RCC 7860 (cell line): ENCODE measurements around the gene TTC7B.
A peak's percentile ranks its signal among the peaks of the same experiment; 100 is the strongest.
"Not testable (repeated sequence)": the region's sequence is repeated elsewhere in the genome, so short reads cannot be mapped to it uniquely, and the experiment has no call there.

ENCODE experiments used
- DNase-seq: peaks from one replicate; pipeline ENCODE4 v3.0.0-alpha.2; 2015; ENCODE audit warnings: low spot score
- FAIRE-seq: peaks from 2 replicates; lab custom pipeline; 2012; peaks lifted over from hg19 to GRCh38; lab: Jason Lieb, UNC

Gene TTC7B

DNA sequence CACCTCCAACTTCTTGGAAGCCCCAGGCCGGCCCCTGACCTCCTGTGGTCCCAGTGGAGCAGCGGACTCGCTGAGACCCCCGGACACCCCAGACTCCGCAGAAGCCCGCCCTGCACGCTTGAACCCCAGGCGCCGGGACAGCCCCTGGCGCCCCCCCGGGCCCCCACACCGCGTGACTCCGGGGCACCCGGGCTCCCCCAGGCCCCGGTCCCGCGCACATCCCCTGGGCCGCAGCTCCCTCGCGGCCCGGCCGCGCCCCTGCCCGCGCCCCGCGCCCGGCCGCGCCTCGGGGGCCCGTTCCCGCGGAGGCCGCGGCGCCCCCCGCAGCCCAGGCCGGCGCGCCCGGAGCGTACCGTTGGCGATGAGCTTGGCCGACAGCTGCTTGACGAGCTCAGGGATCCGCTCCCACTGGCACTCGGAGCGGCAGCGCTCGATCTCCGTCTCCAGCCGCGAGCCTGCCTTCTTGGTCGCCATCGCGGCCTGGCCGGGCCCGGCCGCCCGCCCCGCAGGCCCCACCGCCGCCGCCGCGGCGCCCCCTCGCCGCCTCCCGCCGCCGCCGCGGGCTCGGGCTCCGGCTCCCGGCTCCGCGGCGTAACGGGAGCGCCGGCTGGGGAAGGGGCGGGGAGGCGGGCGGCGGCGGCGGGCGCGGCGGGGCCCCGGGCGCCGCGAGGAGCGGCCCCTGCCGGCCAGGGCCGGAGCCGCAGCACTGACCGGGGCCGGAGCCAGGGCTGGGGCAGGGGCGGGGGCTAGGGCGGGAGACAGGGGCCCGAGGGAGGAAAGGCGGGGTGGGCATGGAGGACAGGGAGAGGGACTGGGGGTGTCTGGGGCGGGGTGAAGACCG is at the start of gene TTC7B:
Gene TTC7B, minus strand, starts transcription at position 609 of the 841 bp plus-strand sequence. Its CDS starts 135 bp downstream, at position 474.
- DNase-seq, result no peak
- no peak for FAIRE-seq

DNA sequence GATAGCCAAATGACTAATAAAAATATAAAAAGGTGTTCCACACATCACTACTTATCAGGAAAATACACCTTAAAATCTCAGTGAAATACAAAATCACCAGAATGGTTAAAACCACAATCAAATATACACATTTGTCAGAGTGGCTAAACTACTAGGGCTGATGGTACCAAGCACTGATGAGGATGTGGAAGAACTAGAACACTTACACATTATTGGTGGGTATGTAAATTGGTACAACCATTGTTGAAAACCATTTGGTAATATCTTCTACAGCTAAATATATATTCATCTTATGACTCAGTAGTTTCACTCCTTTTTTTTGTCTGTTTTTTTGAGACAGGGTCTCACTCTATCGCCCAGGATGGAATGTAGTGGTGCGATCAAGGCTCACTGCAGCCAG is 48.5 kb upstream of the TTC7B start:
- DNase-seq (no peak), FAIRE-seq (no peak)

- FAIRE-seq, result no peak
- DNase-seq, result no peak
Observed at GRCh38 chr14:90858511-90858910, 42.3 kb upstream of the TTC7B start.

GRCh38 chr14:90857866-90858265 is 41.6 kb upstream of the TTC7B start:
- no peak for FAIRE-seq
- DNase-seq, result no peak

DNA sequence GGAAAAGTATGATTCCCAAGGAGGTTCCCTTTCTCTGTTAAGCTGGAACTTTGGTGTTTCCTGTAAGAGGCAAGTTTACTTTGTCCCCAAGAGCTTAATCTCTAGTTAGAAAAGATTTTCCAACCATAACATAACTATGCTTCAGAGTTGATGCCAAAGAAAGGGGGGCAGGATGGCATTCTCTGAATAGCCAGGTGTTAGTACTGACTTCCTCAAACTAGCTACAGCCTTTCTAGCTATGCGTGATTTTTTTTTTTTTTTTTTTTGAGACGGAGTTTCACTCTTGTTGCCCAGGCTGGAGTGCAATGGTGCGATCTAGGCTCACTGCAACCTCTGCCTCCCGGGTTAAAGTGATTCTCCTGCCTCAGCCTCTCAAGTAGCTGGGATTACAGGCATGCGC is 39.9 kb upstream of the TTC7B start:
- not testable (repeated sequence) for DNase-seq, FAIRE-seq

GRCh38 chr14:90853116-90853515 is 36.9 kb upstream of the TTC7B start:
- FAIRE-seq (no peak), DNase-seq (no peak)

DNA sequence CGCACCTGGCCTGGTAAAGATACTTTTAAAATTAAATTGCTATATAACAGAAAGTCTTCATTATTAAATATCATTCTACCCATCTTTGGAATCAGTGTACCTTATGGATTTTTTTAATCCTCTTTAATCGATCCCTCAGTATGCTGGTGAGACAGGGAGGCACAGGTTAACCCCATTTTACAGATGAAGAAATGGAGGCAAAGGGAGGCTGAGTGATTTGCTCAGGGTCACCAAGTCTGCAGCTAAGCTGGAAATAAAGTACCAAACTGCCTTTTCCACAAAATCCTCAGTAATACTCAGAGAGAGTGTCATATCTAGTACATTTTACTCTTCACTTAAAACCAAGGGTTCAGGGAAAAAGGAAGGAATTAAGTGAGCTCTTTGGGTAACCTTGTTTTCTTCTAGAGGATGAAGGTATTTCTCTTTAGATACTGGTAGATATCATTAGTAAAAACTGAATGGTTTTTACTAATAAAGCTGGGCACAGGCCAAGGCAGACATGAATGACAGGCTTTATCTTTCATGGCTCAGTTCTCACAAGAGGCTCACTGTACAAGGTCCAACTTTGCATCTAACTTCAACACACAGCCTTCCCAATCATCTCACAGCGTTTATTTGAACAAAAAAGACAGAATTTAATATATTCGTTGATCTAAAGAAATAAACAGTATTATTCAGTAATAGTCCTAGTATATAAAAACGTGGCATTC is 35.3 kb upstream of the TTC7B start:
- DNase-seq, result no peak
- FAIRE-seq, result no peak

DNA sequence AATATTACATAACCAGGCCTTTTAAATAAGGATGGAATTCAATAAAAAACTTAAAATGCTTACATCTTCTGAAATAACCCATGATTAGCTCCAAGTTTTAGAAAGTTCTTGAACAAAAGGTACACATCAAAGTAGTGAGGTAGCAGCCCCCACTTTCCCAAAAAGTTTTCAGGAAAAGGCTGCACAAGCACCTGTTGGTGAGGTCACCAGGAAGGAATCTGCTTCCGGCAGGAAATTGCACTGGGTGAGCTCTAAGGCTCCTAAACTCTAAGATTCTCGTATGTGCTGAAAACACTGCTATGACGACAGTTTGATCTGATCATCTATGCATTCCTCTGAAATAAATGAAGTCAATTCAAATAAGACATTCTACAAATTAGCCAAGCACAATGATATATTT is 34.3 kb upstream of the TTC7B start:
- peak; percentile 39 for DNase-seq
- no peak for FAIRE-seq

DNA sequence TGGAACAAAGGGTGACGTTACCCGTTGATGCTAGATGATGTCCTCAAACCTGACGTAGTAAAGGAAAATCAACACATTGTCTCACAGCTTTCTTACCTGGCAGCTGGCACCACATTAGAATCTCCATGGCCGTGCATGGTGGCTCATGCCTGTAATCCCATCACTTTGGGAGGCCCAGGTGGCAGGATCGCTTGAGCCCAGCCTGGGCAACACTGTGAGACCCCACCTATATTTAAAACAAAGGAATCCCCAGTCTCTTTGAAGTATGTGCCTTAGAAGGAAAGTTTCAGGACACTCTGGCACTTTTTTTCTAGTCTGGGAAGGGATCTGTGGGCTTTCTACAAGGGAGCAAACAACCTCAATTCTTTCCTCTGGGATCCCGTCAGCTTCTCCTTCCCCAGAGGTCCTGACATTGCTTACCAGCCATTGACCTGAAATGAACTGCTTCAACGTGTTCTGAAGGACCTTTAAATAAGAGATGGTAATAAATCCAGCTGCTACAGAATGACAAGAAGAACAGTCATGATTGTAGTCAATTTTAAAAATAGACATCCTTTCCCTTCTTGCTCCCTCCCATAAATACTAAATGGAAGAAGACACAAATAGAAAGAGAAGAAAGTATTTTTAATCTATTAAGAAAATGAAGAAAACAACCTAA is 33.7 kb upstream of the TTC7B start:
- DNase-seq, result no peak
- FAIRE-seq, result no peak

DNA sequence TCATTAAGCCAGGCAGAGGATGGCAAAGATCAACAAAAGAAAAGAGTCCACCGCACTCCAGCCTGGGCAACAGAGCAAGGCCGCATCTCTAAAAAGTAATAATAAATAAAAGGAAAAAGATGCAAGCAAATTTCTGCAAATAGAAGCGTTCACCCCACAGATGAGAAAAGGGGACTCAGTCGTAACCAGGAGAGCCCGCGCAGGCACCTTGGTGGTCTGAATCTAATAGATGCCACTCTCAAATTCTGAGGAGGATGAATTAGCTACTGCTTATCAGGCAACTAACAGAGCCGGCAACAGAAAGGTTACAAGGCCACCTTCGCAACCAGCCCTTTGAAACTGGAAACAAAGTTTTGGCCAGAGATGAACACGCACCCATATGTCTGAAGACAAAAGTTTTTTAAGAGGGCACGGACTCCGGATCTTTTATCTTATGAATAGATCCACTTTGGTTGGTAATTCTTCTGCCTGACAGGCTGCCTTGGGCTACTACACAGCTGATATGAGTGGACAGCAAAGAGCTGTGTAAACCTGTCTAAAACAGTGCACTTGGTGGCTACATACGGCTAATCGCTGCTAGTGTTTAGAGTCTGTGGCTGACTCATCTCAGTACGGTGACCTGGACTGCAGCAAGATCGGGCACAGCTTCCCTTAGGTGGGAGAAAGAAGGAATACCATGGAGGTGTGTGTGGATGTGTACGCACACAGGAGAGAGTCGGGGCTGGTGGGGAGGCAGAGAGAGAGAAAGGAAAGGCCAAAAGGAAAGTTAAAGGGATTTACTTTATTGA is 32.9 kb upstream of the TTC7B start:
- DNase-seq (no peak), FAIRE-seq (no peak)

- DNase-seq, result no peak
- no peak for FAIRE-seq
Observed at GRCh38 chr14:90846511-90846910, 30.3 kb upstream of the TTC7B start.

DNA sequence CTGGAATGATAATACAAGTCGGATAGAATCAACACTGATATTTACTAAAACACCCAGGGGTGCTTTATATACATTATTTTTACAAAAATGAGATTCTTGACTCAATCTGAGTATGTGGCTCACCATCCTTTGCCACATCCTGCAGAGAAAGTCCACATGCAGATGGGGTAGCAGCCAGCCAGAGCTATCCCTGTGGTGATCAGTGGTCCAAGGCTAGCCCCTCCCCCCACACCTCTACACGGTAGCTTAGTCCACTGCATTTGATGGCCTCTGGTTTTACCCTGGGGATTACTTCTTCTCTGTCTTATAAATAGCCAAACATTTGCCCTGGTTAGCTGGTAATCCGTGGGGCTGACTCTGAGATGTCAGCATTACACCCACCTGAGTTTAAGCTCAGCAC is 28.1 kb upstream of the TTC7B start:
- no peak for FAIRE-seq
- DNase-seq, result no peak

GRCh38 chr14:90842726-90843125 is 26.5 kb upstream of the TTC7B start:
- DNase-seq (no peak), FAIRE-seq (no peak)

DNA sequence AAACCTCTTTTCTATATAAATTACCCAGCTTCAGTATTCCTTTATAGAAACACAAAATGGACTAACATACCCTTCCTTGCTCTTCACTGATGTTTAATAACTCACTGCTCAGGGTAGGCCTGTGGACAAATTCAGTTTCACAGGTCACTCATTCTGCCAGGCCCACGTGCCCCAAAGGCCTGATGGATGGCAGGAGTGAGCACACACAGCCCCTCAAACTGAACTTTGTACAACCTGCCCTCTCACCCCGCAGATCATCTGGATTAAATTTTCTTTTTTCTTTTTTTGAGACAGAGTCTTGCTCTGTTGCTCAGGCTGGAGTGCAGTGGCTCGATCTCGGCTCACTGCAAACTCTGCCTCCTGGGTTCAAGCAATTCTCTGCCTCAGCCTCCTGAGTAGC is 24.4 kb upstream of the TTC7B start:
- FAIRE-seq, DNase-seq: not testable (repeated sequence)

GRCh38 chr14:90839889-90840266 is 23.6 kb upstream of the TTC7B start:
- FAIRE-seq, result no peak
- DNase-seq, result no peak

DNA sequence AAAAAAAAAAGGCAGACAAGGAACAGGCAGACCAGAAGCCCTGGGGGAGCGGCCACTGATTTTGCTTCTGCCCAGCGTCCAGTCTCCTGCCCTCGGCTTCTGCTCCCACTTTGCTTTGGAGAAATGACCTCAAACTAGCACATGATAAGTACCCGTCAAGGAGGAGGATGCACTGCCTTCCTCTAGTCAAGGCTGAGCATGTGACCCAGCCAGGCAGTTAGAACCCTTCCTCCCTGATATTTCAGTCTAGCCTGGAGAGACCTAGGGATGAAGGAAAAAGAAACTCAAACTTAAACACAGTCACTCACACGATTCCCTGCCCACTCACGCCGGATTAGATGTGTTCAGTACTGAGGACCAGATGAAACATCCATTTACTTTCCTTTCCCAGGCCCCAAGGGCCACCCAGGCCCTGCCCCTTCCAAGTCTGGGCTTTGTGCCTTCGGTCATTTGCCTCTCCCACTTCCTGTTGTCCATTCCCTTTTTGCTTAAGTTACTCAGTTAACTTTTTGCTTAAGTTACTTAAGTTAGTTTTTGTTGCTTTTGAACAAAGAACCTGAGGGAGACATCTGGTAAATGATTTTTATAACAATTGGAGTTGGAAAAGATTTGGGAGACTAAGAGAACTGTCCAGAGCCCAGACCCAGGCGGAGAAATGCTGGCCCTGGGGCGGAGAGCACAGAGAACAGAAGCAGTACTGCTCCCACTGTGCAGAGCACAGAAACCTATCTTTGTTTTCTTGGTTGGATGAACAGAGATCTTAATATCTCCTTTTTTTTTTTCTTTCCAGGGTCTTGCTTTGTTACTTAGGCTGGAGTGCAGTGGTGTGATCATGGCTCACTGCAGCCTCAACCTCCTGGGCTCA is 23.0 kb upstream of the TTC7B start:
- DNase-seq (no peak), FAIRE-seq (no peak)

GRCh38 chr14:90838531-90838930 is 22.3 kb upstream of the TTC7B start:
- not testable (repeated sequence) for FAIRE-seq, DNase-seq

GRCh38 chr14:90837355-90837754 is 21.1 kb upstream of the TTC7B start:
- FAIRE-seq (no peak), DNase-seq (no peak)

GRCh38 chr14:90836692-90837063 is 20.4 kb upstream of the TTC7B start:
- no peak for FAIRE-seq
- DNase-seq, result no peak

DNA sequence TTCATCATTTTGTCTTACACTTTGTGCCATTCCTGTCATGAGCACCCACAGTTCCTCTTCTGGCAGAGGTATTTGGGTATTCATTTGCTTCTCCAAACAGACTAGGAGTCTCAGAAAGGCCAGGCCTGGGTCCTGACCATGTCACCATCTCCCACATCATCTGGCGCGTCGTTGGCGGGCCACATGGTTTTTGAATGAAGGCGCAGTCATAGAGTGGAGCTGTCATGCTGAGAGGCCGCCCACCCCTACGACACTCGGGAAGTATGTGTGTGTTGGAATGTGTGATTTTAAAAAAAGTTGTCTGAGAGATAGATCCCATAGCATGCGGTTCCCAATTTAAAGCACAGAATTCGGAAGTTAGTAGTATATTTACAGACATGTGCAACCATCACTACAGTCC is 15.6 kb upstream of the TTC7B start:
- no peak for FAIRE-seq
- no peak for DNase-seq
